HL-60 (cell line): Measurements from ENCODE around the gene ZNF786.

Experiments
- POLR2AphosphoS5 ChIP-seq: IDR thresholded peaks from 2 replicates; pipeline ENCODE4 v1.6.1; 2012; ENCODE audit warnings: low read depth
- TF ChIP-seq, protein P1 (sequence below): IDR thresholded peaks from one replicate; pipeline ENCODE4 v1.5.1; 2011; ENCODE audit warnings: low read length, control low read depth, inconsistent platforms; ENCODE audit not compliant: insufficient read depth
- TF ChIP-seq, protein P2 (sequence below): IDR thresholded peaks from 2 replicates; pipeline ENCODE4 v1.6.1; 2012; ENCODE audit warnings: low read depth; ENCODE audit not compliant: insufficient replicate concordance

DNA sequence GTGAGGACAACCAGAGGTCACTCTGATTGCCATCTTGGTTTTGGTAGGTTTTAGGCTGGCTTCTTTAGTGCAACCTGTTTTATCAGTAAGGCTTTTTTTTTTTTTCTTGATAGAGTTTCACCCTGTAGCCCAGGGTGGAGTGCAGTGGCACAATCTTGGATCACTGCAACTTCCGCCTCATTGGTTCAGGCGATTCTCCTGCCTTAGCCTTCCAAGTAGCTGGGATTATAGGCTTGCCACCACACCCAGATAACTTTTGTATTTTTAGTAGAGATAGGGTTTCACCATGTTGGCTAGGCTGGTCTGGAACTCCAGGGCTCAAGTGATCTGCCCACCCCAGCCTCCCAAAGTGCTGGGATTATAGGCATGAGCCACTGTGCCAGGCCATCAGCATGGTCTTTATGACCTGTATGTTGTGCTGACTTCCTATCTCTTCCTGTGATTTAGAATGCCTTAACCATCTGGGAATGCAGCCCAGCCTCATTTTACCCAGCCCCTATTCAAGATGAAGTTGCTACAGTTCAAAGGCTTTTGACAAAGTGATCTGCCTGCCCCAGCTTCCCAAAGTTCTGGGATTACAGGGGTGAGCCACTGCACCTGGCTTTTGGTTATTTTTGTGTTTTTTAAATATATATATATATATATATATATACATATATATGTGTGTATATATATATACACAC is 42.7 kb upstream of the ZNF786 start:
- TF ChIP-seq, protein P1, sequence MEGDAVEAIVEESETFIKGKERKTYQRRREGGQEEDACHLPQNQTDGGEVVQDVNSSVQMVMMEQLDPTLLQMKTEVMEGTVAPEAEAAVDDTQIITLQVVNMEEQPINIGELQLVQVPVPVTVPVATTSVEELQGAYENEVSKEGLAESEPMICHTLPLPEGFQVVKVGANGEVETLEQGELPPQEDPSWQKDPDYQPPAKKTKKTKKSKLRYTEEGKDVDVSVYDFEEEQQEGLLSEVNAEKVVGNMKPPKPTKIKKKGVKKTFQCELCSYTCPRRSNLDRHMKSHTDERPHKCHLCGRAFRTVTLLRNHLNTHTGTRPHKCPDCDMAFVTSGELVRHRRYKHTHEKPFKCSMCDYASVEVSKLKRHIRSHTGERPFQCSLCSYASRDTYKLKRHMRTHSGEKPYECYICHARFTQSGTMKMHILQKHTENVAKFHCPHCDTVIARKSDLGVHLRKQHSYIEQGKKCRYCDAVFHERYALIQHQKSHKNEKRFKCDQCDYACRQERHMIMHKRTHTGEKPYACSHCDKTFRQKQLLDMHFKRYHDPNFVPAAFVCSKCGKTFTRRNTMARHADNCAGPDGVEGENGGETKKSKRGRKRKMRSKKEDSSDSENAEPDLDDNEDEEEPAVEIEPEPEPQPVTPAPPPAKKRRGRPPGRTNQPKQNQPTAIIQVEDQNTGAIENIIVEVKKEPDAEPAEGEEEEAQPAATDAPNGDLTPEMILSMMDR = no peak
- TF ChIP-seq, protein P2, sequence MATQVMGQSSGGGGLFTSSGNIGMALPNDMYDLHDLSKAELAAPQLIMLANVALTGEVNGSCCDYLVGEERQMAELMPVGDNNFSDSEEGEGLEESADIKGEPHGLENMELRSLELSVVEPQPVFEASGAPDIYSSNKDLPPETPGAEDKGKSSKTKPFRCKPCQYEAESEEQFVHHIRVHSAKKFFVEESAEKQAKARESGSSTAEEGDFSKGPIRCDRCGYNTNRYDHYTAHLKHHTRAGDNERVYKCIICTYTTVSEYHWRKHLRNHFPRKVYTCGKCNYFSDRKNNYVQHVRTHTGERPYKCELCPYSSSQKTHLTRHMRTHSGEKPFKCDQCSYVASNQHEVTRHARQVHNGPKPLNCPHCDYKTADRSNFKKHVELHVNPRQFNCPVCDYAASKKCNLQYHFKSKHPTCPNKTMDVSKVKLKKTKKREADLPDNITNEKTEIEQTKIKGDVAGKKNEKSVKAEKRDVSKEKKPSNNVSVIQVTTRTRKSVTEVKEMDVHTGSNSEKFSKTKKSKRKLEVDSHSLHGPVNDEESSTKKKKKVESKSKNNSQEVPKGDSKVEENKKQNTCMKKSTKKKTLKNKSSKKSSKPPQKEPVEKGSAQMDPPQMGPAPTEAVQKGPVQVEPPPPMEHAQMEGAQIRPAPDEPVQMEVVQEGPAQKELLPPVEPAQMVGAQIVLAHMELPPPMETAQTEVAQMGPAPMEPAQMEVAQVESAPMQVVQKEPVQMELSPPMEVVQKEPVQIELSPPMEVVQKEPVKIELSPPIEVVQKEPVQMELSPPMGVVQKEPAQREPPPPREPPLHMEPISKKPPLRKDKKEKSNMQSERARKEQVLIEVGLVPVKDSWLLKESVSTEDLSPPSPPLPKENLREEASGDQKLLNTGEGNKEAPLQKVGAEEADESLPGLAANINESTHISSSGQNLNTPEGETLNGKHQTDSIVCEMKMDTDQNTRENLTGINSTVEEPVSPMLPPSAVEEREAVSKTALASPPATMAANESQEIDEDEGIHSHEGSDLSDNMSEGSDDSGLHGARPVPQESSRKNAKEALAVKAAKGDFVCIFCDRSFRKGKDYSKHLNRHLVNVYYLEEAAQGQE = no peak
- TF ChIP-seq POLR2AphosphoS5 = no peak
